CD4-positive, alpha-beta T cell treated with Interleukin-4 for 4 hours (primary cell): ENCODE results near the gene KIR2DL1.
"Not testable (repeated sequence)": the region's sequence is repeated elsewhere in the genome, so short reads cannot be mapped to it uniquely, and the experiment has no call there.

Experiments
- DNase-seq: peaks from one replicate; pipeline ENCODE4 v3.0.0-alpha.2; 2020

Gene KIR2DL1

GRCh38 chr19:54824416-54824815 is 54.8 kb downstream of the KIR2DL1 start:
- DNase-seq: not testable (repeated sequence)

GRCh38 chr19:54825326-54825725 is 55.7 kb downstream of the KIR2DL1 start:
- not testable (repeated sequence) for DNase-seq

GRCh38 chr19:54828064-54828463 is 58.5 kb downstream of the KIR2DL1 start:
- DNase-seq: not testable (repeated sequence)

GRCh38 chr19:54832496-54832895 is 62.9 kb downstream of the KIR2DL1 start, which contains the start of gene KIR2DS4:
KIR2DS4 (plus strand) TSS chr19:54832676.
- not testable (repeated sequence) for DNase-seq
